Omental fat pad (tissue), 4 donors: ENCODE data around the gene DARS1. TPM values are rescaled to one million over a fixed set of nuclear protein-coding genes. Genes with fewer than 3 reads are reported as not detected.

Experiments used
- ATAC-seq: fragments of 150-250 bp; one replicate; pipeline ENCODE4 v1.9.1; 2016; ENCODE audit warnings: mild to moderate bottlenecking, moderate library complexity; ENCODE audit not compliant: low FRiP score
- DNase-seq: peaks from one replicate; pipeline ENCODE4 v3.0.0-alpha.2; 2019; ENCODE audit warnings: low spot score
- CTCF ChIP-seq, 3 donors: fragments of 450-650 bp; IDR thresholded peaks; one replicate each; pipeline ENCODE4 v1.5.1; 2016 to 2017; ENCODE audit warnings: antibody characterized with exemption in 3 of 3, mild to moderate bottlenecking in 3 of 3, moderate library complexity in 2 of 3
- total RNA-seq, 4 donors: library from RNA; depleted of rRNA; stranded (reverse); fragments of >200 nt; gene quantifications; one replicate each; pipeline ENCODE4 v1.1.0, GENCODE V29; 2016

Gene DARS1
- total RNA-seq, 4 donors from 2014 or later = 59.3 to 76.3 (median 68.2) TPM

- DNase-seq = no peak
- TF ChIP-seq CTCF (IDR thresholded peaks at IDR 0.05) = no peak
Measured at GRCh38 chr2:136010126-136010525, 24.7 kb upstream of the DARS1 start.

GRCh38 chr2:136008205-136008865, 22.9 kb upstream of the DARS1 start:
- TF ChIP-seq CTCF (IDR thresholded peaks at IDR 0.05) = no peak
- DNase-seq = no peak
- peak; percentile 44 for ATAC-seq

More at GRCh38 chr2:136010126-136010525, 24.7 kb upstream of the DARS1 start:
- no peak for ATAC-seq

- DNase-seq (no peak), ATAC-seq (no peak)
- TF ChIP-seq CTCF (IDR thresholded peaks at IDR 0.05) = no peak
Measured at GRCh38 chr2:136006658-136007057, 21.2 kb upstream of the DARS1 start.

GRCh38 chr2:136005462-136006196, 20.2 kb upstream of the DARS1 start:
- no peak for TF ChIP-seq CTCF (IDR thresholded peaks at IDR 0.05)
- DNase-seq = no peak
- ATAC-seq = no peak

- ATAC-seq = no peak
- no peak for TF ChIP-seq CTCF (IDR thresholded peaks at IDR 0.05)
- DNase-seq = no peak
Measured at GRCh38 chr2:136004965-136005364, 19.5 kb upstream of the DARS1 start.

- TF ChIP-seq CTCF (IDR thresholded peaks at IDR 0.05) = no peak
- ATAC-seq (no peak), DNase-seq (no peak)
Measured at GRCh38 chr2:136001131-136001530, 15.7 kb upstream of the DARS1 start.

- TF ChIP-seq CTCF (IDR thresholded peaks at IDR 0.05) = no peak
- no peak for DNase-seq
- ATAC-seq = no peak
Measured at GRCh38 chr2:136000502-136000901, 15.1 kb upstream of the DARS1 start.
